Transverse colon (tissue), 4 donors: Measurements from ENCODE around the gene APBB1IP. TPM values are rescaled to one million over a fixed set of nuclear protein-coding genes. Genes with fewer than 3 reads are reported as not detected.
A peak's percentile ranks its signal among the peaks of the same experiment; 100 is the strongest.

Source experiments
- DNase-seq: peaks from one replicate; pipeline ENCODE4 v3.0.0-alpha.2; 2019
- H3K27ac ChIP-seq, 4 donors: fragments of 200-600 bp; sonication (generic); 2 replicates each; pipeline ENCODE4 v1.5.1; 2016 to 2018; ENCODE audit warnings: inconsistent platforms in 4 of 4
- H3K27me3 ChIP-seq: fragments of 200-600 bp; sonication (generic); 2 replicates; pipeline ENCODE4 v1.5.1; 2017; ENCODE audit warnings: inconsistent platforms
- H3K36me3 ChIP-seq, 4 donors: fragments of 200-600 bp; sonication (generic); 2 replicates each; pipeline ENCODE4 v1.5.1; 2017 to 2019; ENCODE audit warnings: inconsistent platforms in 4 of 4
- H3K4me1 ChIP-seq, 4 donors: fragments of 200-600 bp; sonication (generic); 2 replicates each; pipeline ENCODE4 v1.5.1; 2017 to 2020; ENCODE audit warnings: inconsistent platforms in 4 of 4
- H3K4me3 ChIP-seq, 4 donors: fragments of 200-600 bp; sonication (generic); 1 replicate in 1 of 4; 2 replicates in 3 of 4; pipeline versions ENCODE4 v1.5.1 to v1.6.1; 2017 to 2019; ENCODE audit warnings: inconsistent platforms in 4 of 4
- H3K9me3 ChIP-seq, 2 donors: fragments of 200-600 bp; sonication (generic); 2 replicates each; pipeline ENCODE4 v1.5.1; 2017 to 2019; ENCODE audit warnings: inconsistent platforms in 2 of 2
- CTCF ChIP-seq, 5 experiments: fragments of 200-600 bp in 3 of 5; fragments of 450-650 bp in 2 of 5; sonication (generic) in 3 of 5; IDR thresholded peaks; 1 replicate in 2 of 5; 2 replicates in 3 of 5; pipeline ENCODE4 v1.5.1; 2016 to 2017; ENCODE audit warnings: antibody characterized with exemption in 5 of 5, inconsistent platforms in 3 of 5, mild to moderate bottlenecking in 2 of 5, moderate library complexity in 1 of 5
- EP300 ChIP-seq: sonication (generic); formaldehyde crosslinking; IDR thresholded peaks from one replicate; pipeline ENCODE4 v1.6.1; 2017; ENCODE audit warnings: antibody characterized with exemption, low read depth
- POLR2A ChIP-seq: fragments of 450-650 bp; IDR thresholded peaks from one replicate; pipeline ENCODE4 v1.6.1; 2016; ENCODE audit warnings: antibody characterized with exemption, mild to moderate bottlenecking, moderate library complexity
- POLR2AphosphoS5 ChIP-seq, 3 donors: sonication (generic); formaldehyde crosslinking; IDR thresholded peaks; one replicate each; pipeline ENCODE4 v1.6.1; 2016; ENCODE audit warnings: antibody characterized with exemption in 3 of 3
- WGBS, 2 donors: methylation state at CpG; one replicate each; pipeline ENCODE4 v1.1.5; 2018; ENCODE audit warnings: low coverage in 1 of 2; 5-methylcytosine and 5-hydroxymethylcytosine counted together
- in situ Hi-C, 4 donors: fragments of 200-750 bp; cut with MboI; loops; one replicate each; pipeline versions ENCODE4 v1.15.0 to v1.15.1; 2017; ENCODE audit warnings: low sequenced_read_pairs in 3 of 4, low pct_ligation_motif_present in 1 of 4, low pct_unique_long_range_greater_than_20kb in 1 of 4
- intact Hi-C: fragments of 100-400 bp; cut with DNase I; formaldehyde crosslinking; loops from one replicate; pipeline ENCODE4 v1.15.1; 2023; ENCODE audit warnings: low total_unique reads
- total RNA-seq, 4 donors: library from RNA; depleted of rRNA; stranded (reverse); fragments of >200 nt; gene quantifications; one replicate each; pipeline ENCODE4 v1.1.0, GENCODE V29; 2016

Gene APBB1IP
- total RNA-seq, 4 donors from 2014 or later, result 2.5 to 7.6 (median 6.4) TPM; not detected in 1

- Histone ChIP-seq H3K27me3 (peaks cover 3% of the 10 kb centered on the region), H3K9me3 (no peaks in the 10 kb centered on the region), H3K4me1 (peaks cover 0 to 6% (median 0%) of the 10 kb centered on the region in 4 donors), H3K27ac (no peak overlapping the region), H3K4me3 (no peak overlapping the region), H3K36me3 (peaks cover 0 to 6% (median 0%) of the 10 kb centered on the region in 4 donors)
- in situ Hi-C loops, result loop anchor here in 3 of 4 donors (10.0 to 25.0 kb wide), 3 partner anchors 214 to 664 kb away; no protein-coding TSS in a partner anchor
- WGBS, 2 donors, result 61 to 69% methylated on average over 2 to 15 of the region's 15 CpGs
- DNase-seq, result no peak
- TF ChIP-seq POLR2AphosphoS5 (IDR thresholded peaks at IDR 0.05) (no peak), EP300 (no peak), CTCF (IDR thresholded peaks at IDR 0.05) (no peak), POLR2A (no peak)
- intact Hi-C loops, result loop anchor here (10.0 kb wide), 1 partner anchor 676 kb away; no protein-coding TSS in a partner anchor
Observed at GRCh38 chr10:26550774-26551526, 112.8 kb downstream of the APBB1IP start.

- intact Hi-C loops (loop anchor here (10.0 kb wide), 1 partner anchor 679 kb away; no protein-coding TSS in a partner anchor), in situ Hi-C loops (loop anchor here in 3 of 4 donors (10.0 to 25.0 kb wide), 3 partner anchors 217 to 667 kb away; no protein-coding TSS in a partner anchor)
- H3K9me3 ChIP-seq, result no peaks in the 10 kb centered on the region
- peaks cover 0 to 6% (median 0%) of the 10 kb centered on the region in 4 donors for H3K36me3 ChIP-seq
- H3K27me3 ChIP-seq, result peaks cover 9% of the 10 kb centered on the region
- TF ChIP-seq POLR2A, result no peak
- TF ChIP-seq CTCF (IDR thresholded peaks at IDR 0.05), result no peak
- no peak for TF ChIP-seq POLR2AphosphoS5 (IDR thresholded peaks at IDR 0.05)
- no peak for TF ChIP-seq EP300
- no peak for DNase-seq
- no peak overlapping the region for H3K4me3 ChIP-seq
- peaks cover 0 to 20% (median 0%) of the 10 kb centered on the region in 4 donors for H3K4me1 ChIP-seq
- H3K27ac ChIP-seq, result no peak overlapping the region
- 76 to 94% methylated on average over 4 to 5 of the region's 5 CpGs for WGBS, 2 donors
Observed at GRCh38 chr10:26554246-26554645, 116.1 kb downstream of the APBB1IP start.

- H3K36me3 ChIP-seq, result no peaks in the 10 kb centered on the region
- TF ChIP-seq POLR2A (no peak), CTCF (IDR thresholded peaks at IDR 0.05) (no peak), POLR2AphosphoS5 (IDR thresholded peaks at IDR 0.05) (peak in 1 of 3 donors; percentile 30)
- no peak overlapping the region for H3K4me3 ChIP-seq
- peaks cover 9% of the 10 kb centered on the region for H3K27me3 ChIP-seq
- WGBS, 2 donors, result 31 to 40% methylated on average over 7 to 8 of the region's 8 CpGs
- H3K27ac ChIP-seq, result peak overlapping the region in 2 of 4 donors; percentile 21 to 51
- H3K9me3 ChIP-seq, result no peaks in the 10 kb centered on the region
- H3K4me1 ChIP-seq, result peaks cover 0 to 20% (median 0%) of the 10 kb centered on the region in 4 donors
- peak; percentile 67 for DNase-seq
- in situ Hi-C loops, result loop anchor here in 3 of 4 donors (10.0 to 25.0 kb wide), 3 partner anchors 219 to 669 kb away; no protein-coding TSS in a partner anchor
- intact Hi-C loops, result loop anchor here (5.0 to 10.0 kb wide), 2 partner anchors 219 to 681 kb away; no protein-coding TSS in a partner anchor
Observed at GRCh38 chr10:26555719-26556368, 117.7 kb downstream of the APBB1IP start.
